Chondrocyte (in vitro differentiated cells): Measurements from ENCODE around the gene MBNL1. TPM values are rescaled to one million over a fixed set of nuclear protein-coding genes. Genes with fewer than 3 reads are reported as not detected.
A peak's percentile ranks its signal among the peaks of the same experiment; 100 is the strongest.

Experiments
- DNase-seq: peaks from one replicate; pipeline ENCODE4 v3.0.0; 2021; ENCODE audit warnings: mixed read lengths, low spot score
- H3K27ac Mint-ChIP-seq: one replicate; pipeline ENCODE4 v1.8.0; 2021; ENCODE audit warnings: mild to moderate bottlenecking, moderate library complexity, mixed read lengths; ENCODE audit not compliant: unreplicated experiment
- H3K27me3 Mint-ChIP-seq: 2 replicates; pipeline ENCODE4 v1.8.0; 2021; ENCODE audit warnings: low read depth, mixed read lengths
- H3K36me3 Mint-ChIP-seq: 2 replicates; pipeline ENCODE4 v1.8.0; 2021; ENCODE audit warnings: low read depth, mixed read lengths
- H3K4me1 Mint-ChIP-seq: 2 replicates; pipeline ENCODE4 v1.8.0; 2021; ENCODE audit warnings: low read depth, mild to moderate bottlenecking, mixed read lengths
- H3K4me3 Mint-ChIP-seq: one replicate; pipeline ENCODE4 v1.8.0; 2021; ENCODE audit warnings: mild to moderate bottlenecking, moderate library complexity, mixed read lengths; ENCODE audit not compliant: unreplicated experiment
- H3K9me3 Mint-ChIP-seq: 2 replicates; pipeline ENCODE4 v1.8.0; 2021; ENCODE audit warnings: low read depth, mixed read lengths
- total RNA-seq: library from RNA; stranded (reverse); gene quantifications from 3 replicates; pipeline ENCODE4 v1.2.1, GENCODE V29; 2021
- TF ChIP-seq, protein P1 (sequence below): fragments of 200-600 bp; sonication (generic); IDR thresholded peaks from 2 replicates; pipeline ENCODE4 v1.5.0; 2021; ENCODE audit warnings: antibody characterized with exemption, mild to moderate bottlenecking, moderate library complexity

The MBNL1 gene
- total RNA-seq, 1 donor from 2014 or later = 166 TPM

- Mint-ChIP-seq H3K36me3 (peaks cover 10% of the 10 kb centered on the region), H3K4me3 (no peak overlapping the region), H3K9me3 (no peaks in the 10 kb centered on the region), H3K4me1 (peaks cover 64% of the 10 kb centered on the region), H3K27me3 (no peaks in the 10 kb centered on the region), H3K27ac (peak overlapping the region; percentile 80)
- TF ChIP-seq, protein P1, sequence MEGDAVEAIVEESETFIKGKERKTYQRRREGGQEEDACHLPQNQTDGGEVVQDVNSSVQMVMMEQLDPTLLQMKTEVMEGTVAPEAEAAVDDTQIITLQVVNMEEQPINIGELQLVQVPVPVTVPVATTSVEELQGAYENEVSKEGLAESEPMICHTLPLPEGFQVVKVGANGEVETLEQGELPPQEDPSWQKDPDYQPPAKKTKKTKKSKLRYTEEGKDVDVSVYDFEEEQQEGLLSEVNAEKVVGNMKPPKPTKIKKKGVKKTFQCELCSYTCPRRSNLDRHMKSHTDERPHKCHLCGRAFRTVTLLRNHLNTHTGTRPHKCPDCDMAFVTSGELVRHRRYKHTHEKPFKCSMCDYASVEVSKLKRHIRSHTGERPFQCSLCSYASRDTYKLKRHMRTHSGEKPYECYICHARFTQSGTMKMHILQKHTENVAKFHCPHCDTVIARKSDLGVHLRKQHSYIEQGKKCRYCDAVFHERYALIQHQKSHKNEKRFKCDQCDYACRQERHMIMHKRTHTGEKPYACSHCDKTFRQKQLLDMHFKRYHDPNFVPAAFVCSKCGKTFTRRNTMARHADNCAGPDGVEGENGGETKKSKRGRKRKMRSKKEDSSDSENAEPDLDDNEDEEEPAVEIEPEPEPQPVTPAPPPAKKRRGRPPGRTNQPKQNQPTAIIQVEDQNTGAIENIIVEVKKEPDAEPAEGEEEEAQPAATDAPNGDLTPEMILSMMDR = no peak
- DNase-seq = no peak
Observed at GRCh38 chr3:152328841-152329240, 60.1 kb downstream of the MBNL1 start.

- TF ChIP-seq, protein P1 = no peak
- Mint-ChIP-seq H3K36me3 (peaks cover 7% of the 10 kb centered on the region), H3K27ac (peak overlapping the region; percentile 99), H3K4me3 (no peak overlapping the region), H3K27me3 (no peaks in the 10 kb centered on the region), H3K9me3 (no peaks in the 10 kb centered on the region), H3K4me1 (peaks cover 61% of the 10 kb centered on the region)
- no peak for DNase-seq
Observed at GRCh38 chr3:152330559-152330958, 61.8 kb downstream of the MBNL1 start.

DNA sequence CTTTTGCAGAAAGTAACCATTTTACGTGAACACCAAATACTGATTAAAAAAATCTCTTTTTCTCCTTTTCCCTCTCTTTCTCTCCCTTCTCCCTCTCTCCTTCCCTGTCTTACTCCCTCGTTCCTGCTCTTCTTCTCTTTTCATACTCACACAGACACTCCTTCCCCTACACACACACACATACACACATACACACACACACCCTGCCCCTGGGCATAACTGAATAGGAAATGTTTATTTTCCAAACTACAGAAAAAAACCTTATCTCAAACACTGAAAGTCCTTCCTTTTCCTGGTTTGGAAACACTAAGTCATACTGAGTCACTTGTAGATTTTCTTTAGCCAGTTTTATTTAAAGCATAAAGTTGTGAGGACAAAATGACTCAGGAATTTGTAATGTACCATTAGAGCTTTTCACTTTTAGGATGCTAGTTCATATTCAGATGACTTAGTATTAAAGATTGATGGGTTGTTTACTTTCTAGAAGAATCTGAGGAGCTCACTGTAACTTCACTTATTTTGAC is 62.4 kb downstream of the MBNL1 start:
- peak overlapping the region; percentile 54 for H3K4me3 Mint-ChIP-seq
- H3K27me3 Mint-ChIP-seq = no peaks in the 10 kb centered on the region
- peaks cover 5% of the 10 kb centered on the region for H3K36me3 Mint-ChIP-seq
- no peak for DNase-seq
- TF ChIP-seq, protein P1 = no peak
- H3K27ac Mint-ChIP-seq = peak overlapping the region; percentile 99
- peaks cover 56% of the 10 kb centered on the region for H3K4me1 Mint-ChIP-seq
- H3K9me3 Mint-ChIP-seq = no peaks in the 10 kb centered on the region

DNA sequence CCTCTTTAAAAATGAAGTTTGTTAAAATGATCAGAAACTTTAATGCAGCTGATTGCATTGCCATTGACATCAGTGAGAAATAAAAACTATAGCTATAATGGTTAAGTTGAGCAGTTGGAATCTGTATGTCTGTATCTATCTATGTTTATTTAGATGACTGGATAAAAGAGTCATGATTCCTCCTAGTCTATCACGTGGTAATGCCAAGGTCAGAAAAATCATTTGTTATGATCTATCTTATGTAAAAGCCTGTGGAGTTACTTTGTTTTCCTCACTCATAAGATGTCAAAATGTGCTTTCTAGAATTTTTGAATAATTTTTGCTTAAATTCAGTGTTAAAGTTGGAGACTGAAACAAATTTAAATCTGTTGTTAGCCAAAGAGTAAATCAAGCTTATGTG is 63.3 kb downstream of the MBNL1 start:
- DNase-seq = no peak
- Mint-ChIP-seq H3K36me3 (peaks cover 4% of the 10 kb centered on the region), H3K27me3 (no peaks in the 10 kb centered on the region), H3K4me3 (no peak overlapping the region), H3K9me3 (no peaks in the 10 kb centered on the region), H3K4me1 (peaks cover 57% of the 10 kb centered on the region), H3K27ac (peak overlapping the region; percentile 99)
- TF ChIP-seq, protein P1 = no peak

- no peak for DNase-seq
- peaks cover 50% of the 10 kb centered on the region for H3K4me1 Mint-ChIP-seq
- H3K4me3 Mint-ChIP-seq = no peak overlapping the region
- H3K27me3 Mint-ChIP-seq = no peaks in the 10 kb centered on the region
- H3K27ac Mint-ChIP-seq = peak overlapping the region; percentile 11
- TF ChIP-seq, protein P1 = no peak
- peaks cover 1% of the 10 kb centered on the region for H3K36me3 Mint-ChIP-seq
- no peaks in the 10 kb centered on the region for H3K9me3 Mint-ChIP-seq
Observed at GRCh38 chr3:152333928-152334327, 65.2 kb downstream of the MBNL1 start.
